ENCODE data around the gene SOWAHA. TPM values are rescaled to one million over a fixed set of nuclear protein-coding genes. Genes with fewer than 3 reads are reported as not detected.

SOWAHA gene
- total and polyA plus RNA-seq, 4 experiments from 2014 or later = 0.06 TPM; not detected in 3

GRCh38 chr5:132820162-132820754, 7.2 kb downstream of the SOWAHA start:
- H3K36me3 Mint-ChIP-seq = no peaks in the 10 kb centered on the region
- intact Hi-C loops (cut with micrococcal nuclease) = loop anchor here (1.0 to 10.0 kb wide), 6 partner anchors 73 to 525 kb away; partner anchors contain the start of genes CCNI2, KIF3A and SLC22A4

GRCh38 chr5:132821350-132821749, 8.2 kb downstream of the SOWAHA start:
- CTCF ChIA-PET (ENCODE audit: partially characterized antibody) = interaction anchor here (0.7 to 3.4 kb wide), 13 partner anchors 8 to 548 kb away, joined by 3 to 47 read pairs (median 10); partner anchors contain the start of gene KIF3A

More at GRCh38 chr5:132820162-132820754, 7.2 kb downstream of the SOWAHA start:
- DNase-seq = peak; percentile 78 to 84 (median 81)
- Mint-ChIP-seq H3K27me3 (peaks cover 15 to 17% of the 10 kb centered on the region in 2 donors), H3K9me3 (no peaks in the 10 kb centered on the region), H3K4me3 (peak overlapping the region in 5 of 8 donors; percentile 6 to 69 (median 49)), H3K27ac (peak overlapping the region in 2 of 7 donors; percentile 3 to 51), H3K4me1 (peaks cover 2 to 14% (median 7%) of the 10 kb centered on the region in 4 donors)
- peaks cover 11% of the 10 kb centered on the region for H3K4me1 ChIP-seq (ENCODE audit: insufficient read depth, low read length)
- no peak overlapping the region for H3K4me3 ChIP-seq (ENCODE audit: low read length in 2 of 2)
- H3K9me3 ChIP-seq (ENCODE audit: control insufficient read depth in 1 of 2, low read length in 2 of 2) = no peaks in the 10 kb centered on the region
- no peaks in the 10 kb centered on the region for H3K36me3 ChIP-seq (ENCODE audit: insufficient read depth, low read length)
- H3K27me3 ChIP-seq (ENCODE audit: insufficient read depth, low read length) = peaks cover 15% of the 10 kb centered on the region
- H3K27ac ChIP-seq (ENCODE audit: low read depth, low read length) = no peak overlapping the region
- ChIA-PET POLR2A (ENCODE audit: partially characterized antibody) (interaction anchor here (0.6 to 2.7 kb wide), 5 partner anchors 9 to 263 kb away, joined by 3 to 10 read pairs (median 5); partner anchors contain the start of genes CCNI2 and KIF3A), CTCF (ENCODE audit: partially characterized antibody) (interaction anchor here (0.6 to 3.4 kb wide), 56 partner anchors 8 to 582 kb away, joined by 3 to 47 read pairs (median 4); partner anchors contain the start of genes CCNI2, KIF3A and SEPTIN8)

GRCh38 chr5:132821791-132822190, 8.7 kb downstream of the SOWAHA start:
- no peak overlapping the region for H3K4me3 ChIP-seq (ENCODE audit: low read length in 2 of 2)
- H3K4me1 Mint-ChIP-seq = peaks cover 2 to 12% (median 7%) of the 10 kb centered on the region in 4 donors
- no peak overlapping the region for H3K27ac Mint-ChIP-seq
- CTCF ChIA-PET (ENCODE audit: partially characterized antibody) = interaction anchor here (0.7 to 3.4 kb wide), 10 partner anchors 7 to 548 kb away, joined by 3 to 47 read pairs (median 10); partner anchors contain the start of gene KIF3A
- intact Hi-C loops (cut with micrococcal nuclease) = loop anchor here (2.0 to 10.0 kb wide), 4 partner anchors 75 to 527 kb away; partner anchors contain the start of genes CCNI2, KIF3A and SLC22A4
- POLR2A ChIA-PET (ENCODE audit: partially characterized antibody) = no interaction called here
- no peak overlapping the region for H3K27ac ChIP-seq (ENCODE audit: low read depth, low read length)
- H3K36me3 Mint-ChIP-seq = no peaks in the 10 kb centered on the region
- H3K9me3 ChIP-seq (ENCODE audit: control insufficient read depth in 1 of 2, low read length in 2 of 2) = no peaks in the 10 kb centered on the region
- no peaks in the 10 kb centered on the region for H3K9me3 Mint-ChIP-seq
- peaks cover 20 to 24% of the 10 kb centered on the region in 2 donors for H3K27me3 Mint-ChIP-seq
- no peak for DNase-seq
- peak overlapping the region in 1 of 8 donors; percentile 43 for H3K4me3 Mint-ChIP-seq
- H3K27me3 ChIP-seq (ENCODE audit: insufficient read depth, low read length) = peaks cover 20% of the 10 kb centered on the region
- peaks cover 11% of the 10 kb centered on the region for H3K4me1 ChIP-seq (ENCODE audit: insufficient read depth, low read length)
- H3K36me3 ChIP-seq (ENCODE audit: insufficient read depth, low read length) = no peaks in the 10 kb centered on the region

More at GRCh38 chr5:132821350-132821749, 8.2 kb downstream of the SOWAHA start:
- H3K4me1 ChIP-seq (ENCODE audit: insufficient read depth, low read length) = peaks cover 11% of the 10 kb centered on the region
- no peak overlapping the region for H3K27ac ChIP-seq (ENCODE audit: low read depth, low read length)
- Mint-ChIP-seq H3K27me3 (peaks cover 17 to 20% of the 10 kb centered on the region in 2 donors), H3K4me3 (no peak overlapping the region), H3K9me3 (no peaks in the 10 kb centered on the region), H3K36me3 (no peaks in the 10 kb centered on the region), H3K27ac (no peak overlapping the region), H3K4me1 (peaks cover 2 to 12% (median 7%) of the 10 kb centered on the region in 4 donors)
- no peaks in the 10 kb centered on the region for H3K9me3 ChIP-seq (ENCODE audit: control insufficient read depth in 1 of 2, low read length in 2 of 2)
- no peak for DNase-seq
- peaks cover 19% of the 10 kb centered on the region for H3K27me3 ChIP-seq (ENCODE audit: insufficient read depth, low read length)
- POLR2A ChIA-PET (ENCODE audit: partially characterized antibody) = interaction anchor here (2.7 kb wide), 1 partner anchor 74 kb away, joined by 10 read pairs; the partner anchor contains the start of gene CCNI2
- intact Hi-C loops (cut with micrococcal nuclease) = loop anchor here (2.0 to 10.0 kb wide), 4 partner anchors 75 to 527 kb away; partner anchors contain the start of genes CCNI2, KIF3A and SLC22A4
- no peaks in the 10 kb centered on the region for H3K36me3 ChIP-seq (ENCODE audit: insufficient read depth, low read length)
- no peak overlapping the region for H3K4me3 ChIP-seq (ENCODE audit: low read length in 2 of 2)

GRCh38 chr5:132822650-132823480, 9.8 kb downstream of the SOWAHA start:
- H3K27me3 Mint-ChIP-seq = peaks cover 27 to 32% of the 10 kb centered on the region in 2 donors
- intact Hi-C loops (cut with micrococcal nuclease) = loop anchor here (10.0 kb wide), 1 partner anchor 528 kb away; the partner anchor contains the start of gene SLC22A4
- H3K27ac ChIP-seq (ENCODE audit: low read depth, low read length) = no peak overlapping the region
- H3K4me1 Mint-ChIP-seq = peaks cover 2 to 12% (median 7%) of the 10 kb centered on the region in 4 donors
- no peaks in the 10 kb centered on the region for H3K36me3 Mint-ChIP-seq
- H3K27ac Mint-ChIP-seq = no peak overlapping the region
- H3K9me3 Mint-ChIP-seq = no peaks in the 10 kb centered on the region
- peak overlapping the region in 1 of 8 donors; percentile 20 for H3K4me3 Mint-ChIP-seq
- POLR2A ChIA-PET (ENCODE audit: partially characterized antibody) = interaction anchor here (1.0 kb wide), 1 partner anchor 85 kb away, joined by 3 read pairs; the partner anchor contains the start of gene KIF3A
- no peak overlapping the region for H3K4me3 ChIP-seq (ENCODE audit: low read length in 2 of 2)
- no peaks in the 10 kb centered on the region for H3K36me3 ChIP-seq (ENCODE audit: insufficient read depth, low read length)
- H3K9me3 ChIP-seq (ENCODE audit: control insufficient read depth in 1 of 2, low read length in 2 of 2) = no peaks in the 10 kb centered on the region
- no peak for DNase-seq
- H3K27me3 ChIP-seq (ENCODE audit: insufficient read depth, low read length) = peaks cover 20% of the 10 kb centered on the region
- CTCF ChIA-PET (ENCODE audit: partially characterized antibody) = interaction anchor here (1.4 to 1.7 kb wide), 2 partner anchors 76 to 440 kb away, joined by 4 read pairs; no protein-coding TSS in a partner anchor
- H3K4me1 ChIP-seq (ENCODE audit: insufficient read depth, low read length) = peaks cover 11% of the 10 kb centered on the region

- Histone ChIP-seq H3K4me3 (ENCODE audit: low read length in 2 of 2) (no peak overlapping the region), H3K4me1 (ENCODE audit: insufficient read depth, low read length) (peaks cover 11% of the 10 kb centered on the region), H3K27ac (ENCODE audit: low read depth, low read length) (no peak overlapping the region), H3K27me3 (ENCODE audit: insufficient read depth, low read length) (peaks cover 20% of the 10 kb centered on the region), H3K36me3 (ENCODE audit: insufficient read depth, low read length) (no peaks in the 10 kb centered on the region), H3K9me3 (ENCODE audit: control insufficient read depth in 1 of 2, low read length in 2 of 2) (no peaks in the 10 kb centered on the region)
- Mint-ChIP-seq H3K9me3 (no peaks in the 10 kb centered on the region), H3K27ac (peak overlapping the region in 1 of 7 donors; percentile 37), H3K36me3 (no peaks in the 10 kb centered on the region), H3K4me3 (peak overlapping the region in 3 of 8 donors; percentile 25 to 71 (median 48)), H3K4me1 (peaks cover 2 to 12% (median 7%) of the 10 kb centered on the region in 4 donors), H3K27me3 (peaks cover 30 to 37% of the 10 kb centered on the region in 2 donors)
- POLR2A ChIA-PET (ENCODE audit: partially characterized antibody) = interaction anchor here (0.7 to 1.0 kb wide), 3 partner anchors 9 to 86 kb away, joined by 3 read pairs; partner anchors contain the start of gene KIF3A
- CTCF ChIA-PET (ENCODE audit: partially characterized antibody) = interaction anchor here (1.7 kb wide), 1 partner anchor 77 kb away, joined by 4 read pairs; no protein-coding TSS in a partner anchor
- intact Hi-C loops (cut with micrococcal nuclease) = loop anchor here (10.0 kb wide), 1 partner anchor 529 kb away; the partner anchor contains the start of gene SLC22A4
- DNase-seq = no peak
These were observed 10.5 kb downstream of the SOWAHA start for GRCh38 chr5:132823481-132824050.

- Histone ChIP-seq H3K4me1 (ENCODE audit: insufficient read depth, low read length) (peaks cover 10% of the 10 kb centered on the region), H3K36me3 (ENCODE audit: insufficient read depth, low read length) (no peaks in the 10 kb centered on the region), H3K27me3 (ENCODE audit: insufficient read depth, low read length) (peaks cover 20% of the 10 kb centered on the region), H3K4me3 (ENCODE audit: low read length in 2 of 2) (no peak overlapping the region), H3K9me3 (ENCODE audit: control insufficient read depth in 1 of 2, low read length in 2 of 2) (no peaks in the 10 kb centered on the region), H3K27ac (ENCODE audit: low read depth, low read length) (no peak overlapping the region)
- H3K4me1 Mint-ChIP-seq = peaks cover 6 to 7% (median 6%) of the 10 kb centered on the region in 4 donors
- POLR2A ChIA-PET (ENCODE audit: partially characterized antibody) = interaction anchor here (0.7 to 0.8 kb wide), 2 partner anchors 10 to 45 kb away, joined by 3 read pairs; no protein-coding TSS in a partner anchor
- intact Hi-C loops (cut with micrococcal nuclease) = loop anchor here (10.0 kb wide), 1 partner anchor 530 kb away; the partner anchor contains the start of gene SLC22A4
- no peak overlapping the region for H3K27ac Mint-ChIP-seq
- CTCF ChIA-PET (ENCODE audit: partially characterized antibody) = no interaction called here
- no peaks in the 10 kb centered on the region for H3K36me3 Mint-ChIP-seq
- H3K4me3 Mint-ChIP-seq = peak overlapping the region in 6 of 8 donors; percentile 33 to 59 (median 47)
- H3K27me3 Mint-ChIP-seq = peaks cover 24 to 42% of the 10 kb centered on the region in 2 donors
- H3K9me3 Mint-ChIP-seq = no peaks in the 10 kb centered on the region
- no peak for DNase-seq
These were observed 11.3 kb downstream of the SOWAHA start for GRCh38 chr5:132824426-132824825.

Data from CD4-positive, alpha-beta memory T cell (primary cell).